NCI-H524 (cell line): ENCODE results near the gene JMJD8.

ENCODE experiments used
- DNase-seq, 2 experiments: peaks; one replicate each; lab custom pipeline; 2025; lab: John Stamatoyannopoulos, UW

Gene JMJD8

GRCh38 chr16:684071-684794 lies at the start of gene JMJD8:
JMJD8 (minus strand) TSS chr16:684334; CDS start chr16:684319, 15 bp downstream.
- DNase-seq: peak; percentile 86 to 97

- no peak for DNase-seq
Observed at GRCh38 chr16:733382-734207, 49.5 kb upstream of the JMJD8 start.

- no peak for DNase-seq
Observed at GRCh38 chr16:732936-733335, 48.8 kb upstream of the JMJD8 start.

- DNase-seq: no peak
Observed at GRCh38 chr16:732332-732731, 48.2 kb upstream of the JMJD8 start.

GRCh38 chr16:730666-731509 lies 46.8 kb upstream of the JMJD8 start:
- no peak for DNase-seq

GRCh38 chr16:729768-730665 lies 45.9 kb upstream of the JMJD8 start:
- DNase-seq: no peak

GRCh38 chr16:728890-729744 lies 45.0 kb upstream of the JMJD8 start:
- no peak for DNase-seq

GRCh38 chr16:728131-728889 lies 44.2 kb upstream of the JMJD8 start:
- DNase-seq: peak; percentile 56 to 78

- DNase-seq: no peak
Observed at GRCh38 chr16:727291-727977, 43.3 kb upstream of the JMJD8 start.

GRCh38 chr16:726438-727290 lies 42.5 kb upstream of the JMJD8 start, which contains the start of the genes CCDC78 and HAGHL:
CCDC78 (minus strand) TSS chr16:726443; CDS start chr16:726367, 76 bp downstream.
HAGHL (plus strand) TSS chr16:727106; CDS start chr16:727510, 404 bp downstream.
- peak; percentile 42 to 76 for DNase-seq

GRCh38 chr16:726188-726437 lies 42.0 kb upstream of the JMJD8 start:
- no peak for DNase-seq

GRCh38 chr16:725463-726187 lies 41.5 kb upstream of the JMJD8 start:
- DNase-seq: no peak

- DNase-seq: no peak
Observed at GRCh38 chr16:725041-725376, 40.9 kb upstream of the JMJD8 start.

GRCh38 chr16:724188-725040 lies 40.3 kb upstream of the JMJD8 start:
- DNase-seq: no peak

- DNase-seq: no peak
Observed at GRCh38 chr16:723695-724094, 39.6 kb upstream of the JMJD8 start.

- DNase-seq: no peak
Observed at GRCh38 chr16:722835-723633, 38.9 kb upstream of the JMJD8 start.
